ENCODE measurements around the gene THRA.

GRCh38 chr17:40098846-40099618 is 36.3 kb downstream of the THRA start:
- no peak for TF ChIP-seq TAF1 (IDR thresholded peaks at IDR 0.05; ENCODE audit: borderline replicate concordance, low read depth, low read length)
- TF ChIP-seq POLR2AphosphoS5 (IDR thresholded peaks at IDR 0.05; ENCODE audit: low read depth, low read length), result no peak
- TF ChIP-seq POLR2A (IDR thresholded peaks at IDR 0.05; ENCODE audit: low read depth, low read length), result no peak

Measured in GM12892 (cell line).